ENCODE measurements around the gene PPDPF.

DNA sequence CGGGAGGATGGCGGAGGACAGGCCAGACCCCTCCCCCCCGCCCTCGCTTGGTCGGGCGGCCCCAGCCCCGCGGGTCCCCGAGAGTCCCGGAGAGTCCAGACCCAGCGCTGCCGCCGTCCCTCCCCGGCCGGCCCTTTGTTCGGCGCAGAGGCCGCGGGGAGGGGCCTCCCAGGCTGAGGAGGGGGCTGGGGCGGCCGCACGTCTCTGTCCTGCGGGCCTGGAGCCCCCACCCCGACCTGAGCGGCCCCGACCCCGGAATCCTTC, 48.9 kb upstream of the PPDPF start:
- TF ChIP-seq POLR2AphosphoS5 (IDR thresholded peaks at IDR 0.05) (no peak), SMC3 (conservative IDR thresholded peaks at IDR 0.05; ENCODE audit: poor library complexity) (no peak), EZH2 (IDR thresholded peaks at IDR 0.05; ENCODE audit: borderline replicate concordance, insufficient read depth, low read length, poor library complexity, severe bottlenecking) (no peak), TAF1 (IDR thresholded peaks at IDR 0.05; ENCODE audit: low read depth) (no peak)
- TF ChIP-seq, protein P1, sequence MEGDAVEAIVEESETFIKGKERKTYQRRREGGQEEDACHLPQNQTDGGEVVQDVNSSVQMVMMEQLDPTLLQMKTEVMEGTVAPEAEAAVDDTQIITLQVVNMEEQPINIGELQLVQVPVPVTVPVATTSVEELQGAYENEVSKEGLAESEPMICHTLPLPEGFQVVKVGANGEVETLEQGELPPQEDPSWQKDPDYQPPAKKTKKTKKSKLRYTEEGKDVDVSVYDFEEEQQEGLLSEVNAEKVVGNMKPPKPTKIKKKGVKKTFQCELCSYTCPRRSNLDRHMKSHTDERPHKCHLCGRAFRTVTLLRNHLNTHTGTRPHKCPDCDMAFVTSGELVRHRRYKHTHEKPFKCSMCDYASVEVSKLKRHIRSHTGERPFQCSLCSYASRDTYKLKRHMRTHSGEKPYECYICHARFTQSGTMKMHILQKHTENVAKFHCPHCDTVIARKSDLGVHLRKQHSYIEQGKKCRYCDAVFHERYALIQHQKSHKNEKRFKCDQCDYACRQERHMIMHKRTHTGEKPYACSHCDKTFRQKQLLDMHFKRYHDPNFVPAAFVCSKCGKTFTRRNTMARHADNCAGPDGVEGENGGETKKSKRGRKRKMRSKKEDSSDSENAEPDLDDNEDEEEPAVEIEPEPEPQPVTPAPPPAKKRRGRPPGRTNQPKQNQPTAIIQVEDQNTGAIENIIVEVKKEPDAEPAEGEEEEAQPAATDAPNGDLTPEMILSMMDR (IDR thresholded peaks at IDR 0.05; ENCODE audit: poor library complexity, severe bottlenecking) = no peak
